ENCODE results near the gene LETM1. TPM values are rescaled to one million over a fixed set of nuclear protein-coding genes. Genes with fewer than 3 reads are reported as not detected.

Gene LETM1
- total and polyA plus RNA-seq, 2 of the 13 experiments (the other 11 are each of a cell fraction or from before 2014, with no cell fraction given) = 9.7 to 41.6 TPM

DNA sequence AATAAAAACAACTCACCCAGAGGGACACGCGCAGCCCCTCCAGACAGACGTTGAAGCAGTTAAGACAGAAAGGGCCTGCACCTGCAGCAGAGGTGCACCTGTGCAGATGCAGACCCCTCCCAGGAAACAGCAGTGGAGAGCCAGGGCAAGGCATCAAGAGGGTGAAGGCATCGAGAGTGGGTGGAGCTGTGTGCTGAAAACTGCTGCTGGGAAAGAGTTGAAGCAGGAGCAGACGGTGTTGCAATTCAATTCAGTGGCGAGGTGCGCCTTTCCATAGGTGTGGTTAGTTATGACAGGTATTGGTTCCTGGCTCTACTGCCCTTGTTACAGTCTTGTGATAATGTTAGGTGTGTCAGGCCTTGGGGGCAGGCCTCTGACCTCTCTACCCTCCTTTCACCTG lies 16.7 kb downstream of the LETM1 start:
- intact Hi-C loops (cut with micrococcal nuclease; ENCODE audit: unreplicated experiment) = no loop called here
- peaks cover 10% of the 10 kb centered on the region for H3K79me2 ChIP-seq (ENCODE audit: insufficient read depth, low read length)
- no peak overlapping the region for H3K4me3 ChIP-seq (replicated peaks in 1 of 3; ENCODE audit: insufficient read depth in 1 of 3, low read depth in 2 of 3, low read length in 3 of 3)
- no peak overlapping the region for H2AFZ ChIP-seq (ENCODE audit: low read length)
- in situ Hi-C loops (cut with HindIII; ENCODE audit: extremely low pct_ligation_motif_present, low pct_unique_long_range_greater_than_20kb) = no loop called here
- ChIA-PET POLR2A (no interaction called here), CTCF (ENCODE audit: low intra/inter-chr PET ratio, low total read pairs) (no interaction called here)
- WGBS (ENCODE audit: low lambda C conversion rate) = 97% methylated on average over 7 of the region's 7 CpGs
- H3K36me3 ChIP-seq (replicated peaks in 1 of 2; ENCODE audit: control insufficient read depth in 1 of 2, insufficient read depth in 2 of 2, low read length in 2 of 2) = peaks cover 39 to 76% of the 10 kb centered on the region in 2 experiments
- H3K9ac ChIP-seq (ENCODE audit: insufficient read depth, low read depth, low read length) = no peak overlapping the region
- no peak for ATAC-seq
- FAIRE-seq = no peak
- no peak for DNase-seq (ENCODE audit: low spot score)
- H3K4me1 ChIP-seq (ENCODE audit: insufficient read depth, low read length) = no peaks in the 10 kb centered on the region
- H3K9me3 ChIP-seq (ENCODE audit: low read length) = no peaks in the 10 kb centered on the region
- no peaks in the 10 kb centered on the region for H3K27me3 ChIP-seq (ENCODE audit: control insufficient read depth in 1 of 2, insufficient read depth in 2 of 2, low read length in 2 of 2)
- no TSS peak for BruUV-seq (replicated peaks)
- no peak overlapping the region for H3K27ac ChIP-seq (ENCODE audit: extremely low read length, insufficient read depth, low read length)
- no peak for TF ChIP-seq ZMYM2 (CRISPR knock-in tag; IDR thresholded peaks at IDR 0.05)
- TF ChIP-seq, protein P1, sequence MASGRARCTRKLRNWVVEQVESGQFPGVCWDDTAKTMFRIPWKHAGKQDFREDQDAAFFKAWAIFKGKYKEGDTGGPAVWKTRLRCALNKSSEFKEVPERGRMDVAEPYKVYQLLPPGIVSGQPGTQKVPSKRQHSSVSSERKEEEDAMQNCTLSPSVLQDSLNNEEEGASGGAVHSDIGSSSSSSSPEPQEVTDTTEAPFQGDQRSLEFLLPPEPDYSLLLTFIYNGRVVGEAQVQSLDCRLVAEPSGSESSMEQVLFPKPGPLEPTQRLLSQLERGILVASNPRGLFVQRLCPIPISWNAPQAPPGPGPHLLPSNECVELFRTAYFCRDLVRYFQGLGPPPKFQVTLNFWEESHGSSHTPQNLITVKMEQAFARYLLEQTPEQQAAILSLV (CRISPR knock-in tag; IDR thresholded peaks at IDR 0.05; ENCODE audit: borderline replicate concordance) = no peak
- TF ChIP-seq SP4 (CRISPR knock-in tag; IDR thresholded peaks at IDR 0.05) = no peak
- TF ChIP-seq, protein P2, sequence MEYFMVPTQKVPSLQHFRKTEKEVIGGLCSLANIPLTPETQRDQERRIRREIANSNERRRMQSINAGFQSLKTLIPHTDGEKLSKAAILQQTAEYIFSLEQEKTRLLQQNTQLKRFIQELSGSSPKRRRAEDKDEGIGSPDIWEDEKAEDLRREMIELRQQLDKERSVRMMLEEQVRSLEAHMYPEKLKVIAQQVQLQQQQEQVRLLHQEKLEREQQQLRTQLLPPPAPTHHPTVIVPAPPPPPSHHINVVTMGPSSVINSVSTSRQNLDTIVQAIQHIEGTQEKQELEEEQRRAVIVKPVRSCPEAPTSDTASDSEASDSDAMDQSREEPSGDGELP (IDR thresholded peaks at IDR 0.05; ENCODE audit: borderline replicate concordance, low read depth) = no peak
- H4K20me1 ChIP-seq (ENCODE audit: insufficient read depth, low read length) = no peaks in the 10 kb centered on the region; the same call in 1 of the 2 replicates
- no peak overlapping the region for H3K4me2 ChIP-seq (ENCODE audit: low read depth, low read length)

GRCh38 chr4:1837069-1837468 lies 18.9 kb downstream of the LETM1 start:
- in situ Hi-C loops (cut with HindIII; ENCODE audit: extremely low pct_ligation_motif_present, low pct_unique_long_range_greater_than_20kb) = no loop called here
- Histone ChIP-seq H3K4me3 (replicated peaks in 1 of 3; ENCODE audit: insufficient read depth in 1 of 3, low read depth in 2 of 3, low read length in 3 of 3) (no peak overlapping the region), H2AFZ (ENCODE audit: low read length) (no peak overlapping the region), H3K27me3 (ENCODE audit: control insufficient read depth in 1 of 2, insufficient read depth in 2 of 2, low read length in 2 of 2) (no peaks in the 10 kb centered on the region), H3K36me3 (replicated peaks in 1 of 2; ENCODE audit: control insufficient read depth in 1 of 2, insufficient read depth in 2 of 2, low read length in 2 of 2) (peaks cover 30 to 78% of the 10 kb centered on the region in 2 experiments), H3K9ac (ENCODE audit: insufficient read depth, low read depth, low read length) (no peak overlapping the region), H4K20me1 (ENCODE audit: insufficient read depth, low read length) (no peaks in the 10 kb centered on the region), H3K27ac (ENCODE audit: extremely low read length, insufficient read depth, low read length) (no peak overlapping the region), H3K9me3 (ENCODE audit: low read length) (no peaks in the 10 kb centered on the region), H3K79me2 (ENCODE audit: insufficient read depth, low read length) (no peaks in the 10 kb centered on the region), H3K4me1 (ENCODE audit: insufficient read depth, low read length) (no peaks in the 10 kb centered on the region), H3K4me2 (ENCODE audit: low read depth, low read length) (no peak overlapping the region)
- ChIA-PET POLR2A (no interaction called here), CTCF (ENCODE audit: low intra/inter-chr PET ratio, low total read pairs) (no interaction called here)
- BruUV-seq (replicated peaks) = no TSS peak
- DNase-seq (ENCODE audit: low spot score) (no peak), FAIRE-seq (no peak), ATAC-seq (no peak)
- 94% methylated on average over 10 of the region's 10 CpGs for WGBS (ENCODE audit: low lambda C conversion rate)
- intact Hi-C loops (cut with micrococcal nuclease; ENCODE audit: unreplicated experiment) = no loop called here
- TF ChIP-seq HES4 (CRISPR knock-in tag; IDR thresholded peaks at IDR 0.05; ENCODE audit: borderline replicate concordance) (no peak), SRY (CRISPR knock-in tag; IDR thresholded peaks at IDR 0.05) (no peak), DBP (CRISPR knock-in tag; IDR thresholded peaks at IDR 0.05; ENCODE audit: not compliant biosample characterization) (no peak), TARDBP (CRISPR knock-in tag; IDR thresholded peaks at IDR 0.05) (no peak), ZNF264 (CRISPR knock-in tag; IDR thresholded peaks at IDR 0.05) (no peak), MAFF (IDR thresholded peaks at IDR 0.05; ENCODE audit: low read depth, low read length) (no peak), ZFY (CRISPR knock-in tag; IDR thresholded peaks at IDR 0.05) (no peak), NR2C2 (CRISPR knock-in tag; IDR thresholded peaks at IDR 0.05; ENCODE audit: borderline replicate concordance) (no peak), ZNF570 (CRISPR knock-in tag; IDR thresholded peaks at IDR 0.05; ENCODE audit: borderline replicate concordance) (no peak), SALL1 (CRISPR knock-in tag; IDR thresholded peaks at IDR 0.05) (no peak)
- TF ChIP-seq, protein P3, sequence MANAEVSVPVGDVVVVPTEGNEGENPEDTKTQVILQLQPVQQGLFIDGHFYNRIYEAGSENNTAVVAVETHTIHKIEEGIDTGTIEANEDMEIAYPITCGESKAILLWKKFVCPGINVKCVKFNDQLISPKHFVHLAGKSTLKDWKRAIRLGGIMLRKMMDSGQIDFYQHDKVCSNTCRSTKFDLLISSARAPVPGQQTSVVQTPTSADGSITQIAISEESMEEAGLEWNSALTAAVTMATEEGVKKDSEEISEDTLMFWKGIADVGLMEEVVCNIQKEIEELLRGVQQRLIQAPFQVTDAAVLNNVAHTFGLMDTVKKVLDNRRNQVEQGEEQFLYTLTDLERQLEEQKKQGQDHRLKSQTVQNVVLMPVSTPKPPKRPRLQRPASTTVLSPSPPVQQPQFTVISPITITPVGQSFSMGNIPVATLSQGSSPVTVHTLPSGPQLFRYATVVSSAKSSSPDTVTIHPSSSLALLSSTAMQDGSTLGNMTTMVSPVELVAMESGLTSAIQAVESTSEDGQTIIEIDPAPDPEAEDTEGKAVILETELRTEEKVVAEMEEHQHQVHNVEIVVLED (CRISPR knock-in tag; IDR thresholded peaks at IDR 0.05; ENCODE audit: borderline replicate concordance) = no peak
